Psoas muscle (tissue), 8 donors: ENCODE measurements around the gene CASK. TPM values are rescaled to one million over a fixed set of nuclear protein-coding genes. Genes with fewer than 3 reads are reported as not detected.

ENCODE experiments used
- ATAC-seq, 4 donors: fragments of 200-7000 bp; cut with Tn5 transposase; one replicate each; pipeline ENCODE4 v1.9.1; 2020; ENCODE audit warnings: moderate library complexity in 3 of 4, mild to moderate bottlenecking in 2 of 4
- DNase-seq, 2 donors: peaks; one replicate each; pipeline ENCODE4 v3.0.0-alpha.2; 2020
- H3K27ac ChIP-seq: fragments of 200-600 bp; one replicate; pipeline ENCODE4 v1.8.0; 2022
- H3K27me3 ChIP-seq, 3 donors: fragments of 200-600 bp in 1 of 3; one replicate each; pipeline versions ENCODE4 v1.6.1 to v1.8.0; 2013 to 2022; ENCODE audit warnings: low read length in 2 of 3, mild to moderate bottlenecking in 2 of 3, moderate library complexity in 1 of 3; ENCODE audit not compliant: insufficient read depth in 3 of 3
- H3K36me3 ChIP-seq, 2 donors: fragments of 200-600 bp in 1 of 2; one replicate each; pipeline versions ENCODE4 v1.6.1 to v1.8.0; 2013 to 2022; ENCODE audit warnings: low read depth in 1 of 2, mild to moderate bottlenecking in 1 of 2, moderate library complexity in 1 of 2; ENCODE audit not compliant: insufficient read depth in 1 of 2
- H3K4me1 ChIP-seq: fragments of 200-600 bp; one replicate; pipeline ENCODE4 v1.8.0; 2022
- H3K4me3 ChIP-seq: fragments of 200-600 bp; one replicate; pipeline ENCODE4 v1.8.0; 2022; ENCODE audit warnings: mild to moderate bottlenecking
- H3K9me3 ChIP-seq: fragments of 200-600 bp; one replicate; pipeline ENCODE4 v1.8.0; 2022
- WGBS, 3 donors: extraction: QIAGEN DNeasy Blood & Tissue Kit; methylation state at CpG; one replicate each; pipeline versions ENCODE4 v1.1.6 to v1.1.7; 2013; 5-methylcytosine and 5-hydroxymethylcytosine counted together
- intact Hi-C, 2 donors: fragments of 100-400 bp; cut with DNase I; formaldehyde crosslinking; loops; one replicate each; pipeline versions ENCODE4 v1.11.0 to v1.14.2; 2022
- polyA plus RNA-seq, 3 donors: library from polyadenylated mRNA; stranded (reverse); fragments of 200-250 nt; gene quantifications; one replicate each; pipeline ENCODE4 v1.2.3, GENCODE V29; 2013
- total RNA-seq, 4 donors: library from RNA; stranded (reverse); fragmentation: NEBNext Ultra II Directional in 2 of 4; extraction: Animal tissue kit (Norgen Biotek cat#: 25700) in 2 of 4; gene quantifications; one replicate each; pipeline versions ENCODE4 v1.2.1 to v1.2.4, GENCODE V29; 2021 to 2023
- TF ChIP-seq, protein P1 (sequence below): fragments of 200-600 bp; IDR thresholded peaks from one replicate; pipeline ENCODE4 v1.8.0; 2022; ENCODE audit warnings: antibody characterized with exemption
- donor health status: healthy with polysubstance abuse.
- donor health status: DM: no; HTN: no; CAD: no; lungs with moderate emphysema.
- donor health status: Bipolar disorder and iron deficiency.
- donor health status: healthy.
- donor health status: DM: yes; HTN: yes; CAD: no.
- donor health status: DM: no; HTN: no; CAD: no.
- donor health status: DM: no; HTN: no; CAD: no.
- donor health status: DM: yes; HTN: yes; CAD: no.

CASK gene
- total and polyA plus RNA-seq, 7 donors = 2.8 to 19.4 (median 9.7) TPM

DNA sequence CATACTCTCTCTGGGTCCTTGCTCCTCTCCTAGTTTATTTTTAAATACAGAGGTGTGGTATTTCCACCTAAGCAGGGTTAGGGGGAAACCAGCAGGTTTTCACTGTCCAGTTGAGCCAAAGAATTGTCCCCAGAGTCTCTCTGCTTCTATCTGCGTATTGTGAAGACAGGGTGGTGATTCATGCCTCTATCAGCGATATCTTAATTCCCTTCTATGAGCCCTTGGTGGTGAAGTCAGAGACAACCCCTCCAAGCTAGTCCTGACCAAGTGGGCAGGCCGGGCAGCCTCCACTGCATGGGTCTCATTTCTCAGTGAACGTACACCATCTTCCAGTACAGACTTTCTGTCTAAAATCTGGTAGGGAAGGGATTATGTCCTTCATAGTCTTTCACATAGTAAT lies 335.1 kb downstream of the CASK start:
- intact Hi-C loops = no loop called here
- TF ChIP-seq, protein P1, sequence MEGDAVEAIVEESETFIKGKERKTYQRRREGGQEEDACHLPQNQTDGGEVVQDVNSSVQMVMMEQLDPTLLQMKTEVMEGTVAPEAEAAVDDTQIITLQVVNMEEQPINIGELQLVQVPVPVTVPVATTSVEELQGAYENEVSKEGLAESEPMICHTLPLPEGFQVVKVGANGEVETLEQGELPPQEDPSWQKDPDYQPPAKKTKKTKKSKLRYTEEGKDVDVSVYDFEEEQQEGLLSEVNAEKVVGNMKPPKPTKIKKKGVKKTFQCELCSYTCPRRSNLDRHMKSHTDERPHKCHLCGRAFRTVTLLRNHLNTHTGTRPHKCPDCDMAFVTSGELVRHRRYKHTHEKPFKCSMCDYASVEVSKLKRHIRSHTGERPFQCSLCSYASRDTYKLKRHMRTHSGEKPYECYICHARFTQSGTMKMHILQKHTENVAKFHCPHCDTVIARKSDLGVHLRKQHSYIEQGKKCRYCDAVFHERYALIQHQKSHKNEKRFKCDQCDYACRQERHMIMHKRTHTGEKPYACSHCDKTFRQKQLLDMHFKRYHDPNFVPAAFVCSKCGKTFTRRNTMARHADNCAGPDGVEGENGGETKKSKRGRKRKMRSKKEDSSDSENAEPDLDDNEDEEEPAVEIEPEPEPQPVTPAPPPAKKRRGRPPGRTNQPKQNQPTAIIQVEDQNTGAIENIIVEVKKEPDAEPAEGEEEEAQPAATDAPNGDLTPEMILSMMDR = no peak
- DNase-seq = no peak
- ATAC-seq = no peak
- Histone ChIP-seq H3K9me3 (no peaks in the 10 kb centered on the region), H3K4me1 (no peaks in the 10 kb centered on the region), H3K36me3 (no peaks in the 10 kb centered on the region), H3K4me3 (no peak overlapping the region), H3K27ac (no peak overlapping the region), H3K27me3 (no peaks in the 10 kb centered on the region)
- 73 to 86% (median 81%) methylated on average over 4 of the region's 4 CpGs for WGBS, 3 donors

- TF ChIP-seq, protein P1 = no peak
- WGBS, 3 donors = 69 to 83% (median 76%) methylated on average over 6 of the region's 6 CpGs
- Histone ChIP-seq H3K36me3 (no peaks in the 10 kb centered on the region), H3K27me3 (peaks cover 0 to 13% (median 0%) of the 10 kb centered on the region in 3 donors), H3K27ac (no peak overlapping the region), H3K9me3 (no peaks in the 10 kb centered on the region), H3K4me1 (no peaks in the 10 kb centered on the region), H3K4me3 (no peak overlapping the region)
- intact Hi-C loops = no loop called here
- no peak for DNase-seq
- ATAC-seq = no peak
These were observed 342.8 kb downstream of the CASK start for GRCh38 chrX:41580423-41581064.

DNA sequence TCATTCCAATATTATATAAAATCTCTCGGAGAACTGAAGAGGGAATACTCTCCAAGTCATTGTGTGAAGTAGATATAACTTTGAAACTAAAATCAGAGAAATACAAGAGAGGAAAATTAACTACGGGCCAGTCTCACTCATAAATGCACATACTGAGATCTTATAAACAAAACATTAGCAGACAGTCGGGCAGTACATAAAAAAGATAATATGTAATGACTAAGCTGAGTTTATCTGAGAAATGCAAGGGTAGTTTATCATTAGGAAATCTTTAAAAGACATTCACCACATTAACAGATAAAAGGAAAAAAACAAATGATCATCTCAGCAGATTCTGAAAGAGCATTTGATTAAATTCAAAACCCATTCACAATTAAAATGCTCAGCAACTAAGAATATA lies 359.5 kb downstream of the CASK start:
- Histone ChIP-seq H3K9me3 (no peaks in the 10 kb centered on the region), H3K4me1 (no peaks in the 10 kb centered on the region), H3K4me3 (no peak overlapping the region), H3K27ac (no peak overlapping the region), H3K36me3 (no peaks in the 10 kb centered on the region), H3K27me3 (peaks cover 0 to 5% (median 0%) of the 10 kb centered on the region in 3 donors)
- intact Hi-C loops = no loop called here
- WGBS, 3 donors = 56 to 77% (median 70%) methylated on average over 3 of the region's 3 CpGs
- DNase-seq (no peak), ATAC-seq (no peak)
- TF ChIP-seq, protein P1 = no peak

DNA sequence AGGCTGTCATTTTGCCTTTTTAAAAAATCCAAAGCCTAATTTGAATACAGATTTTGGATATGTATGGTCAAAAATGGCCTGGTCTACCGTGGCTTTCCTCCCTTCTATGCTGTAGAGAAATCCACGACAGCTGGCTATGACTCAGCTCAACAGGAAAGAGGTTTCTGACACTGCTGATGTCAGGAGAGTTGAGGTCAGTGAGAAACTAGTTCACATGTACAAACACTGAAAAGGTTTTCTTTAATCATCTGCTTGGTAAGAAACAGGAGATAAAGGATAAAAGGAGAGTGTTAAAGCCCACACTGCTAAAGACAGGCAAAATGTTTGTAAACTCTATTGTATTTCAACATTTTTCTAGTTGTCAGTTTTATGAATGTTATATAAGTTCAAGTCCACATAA lies 362.3 kb downstream of the CASK start:
- TF ChIP-seq, protein P1 = no peak
- H3K4me1 ChIP-seq = no peaks in the 10 kb centered on the region
- intact Hi-C loops = no loop called here
- no peaks in the 10 kb centered on the region for H3K36me3 ChIP-seq
- H3K9me3 ChIP-seq = no peaks in the 10 kb centered on the region
- H3K27ac ChIP-seq = no peak overlapping the region
- DNase-seq (no peak), ATAC-seq (peak; percentile 68 to 85 (median 78))
- WGBS, 3 donors = 19 to 28% (median 19%) methylated on average over 2 of the region's 2 CpGs
- H3K4me3 ChIP-seq = no peak overlapping the region
- peaks cover 0 to 5% (median 0%) of the 10 kb centered on the region in 3 donors for H3K27me3 ChIP-seq
